Measurements from ENCODE around the gene N4BP3.
A peak's percentile ranks its signal among the peaks of the same experiment; 100 is the strongest.

Gene N4BP3

GRCh38 chr5:178106086-178106485, 7.2 kb upstream of the N4BP3 start:
- DNase-seq (ENCODE audit: insufficient read length) (no peak), FAIRE-seq (no peak)
- TF ChIP-seq TAF1 (IDR thresholded peaks at IDR 0.05; ENCODE audit: borderline replicate concordance, low read depth, low read length): no peak
- TF ChIP-seq POLR2A (IDR thresholded peaks at IDR 0.05; ENCODE audit: low read depth, low read length): no peak
- TF ChIP-seq POLR2AphosphoS5 (IDR thresholded peaks at IDR 0.05; ENCODE audit: low read depth, low read length): no peak

DNA sequence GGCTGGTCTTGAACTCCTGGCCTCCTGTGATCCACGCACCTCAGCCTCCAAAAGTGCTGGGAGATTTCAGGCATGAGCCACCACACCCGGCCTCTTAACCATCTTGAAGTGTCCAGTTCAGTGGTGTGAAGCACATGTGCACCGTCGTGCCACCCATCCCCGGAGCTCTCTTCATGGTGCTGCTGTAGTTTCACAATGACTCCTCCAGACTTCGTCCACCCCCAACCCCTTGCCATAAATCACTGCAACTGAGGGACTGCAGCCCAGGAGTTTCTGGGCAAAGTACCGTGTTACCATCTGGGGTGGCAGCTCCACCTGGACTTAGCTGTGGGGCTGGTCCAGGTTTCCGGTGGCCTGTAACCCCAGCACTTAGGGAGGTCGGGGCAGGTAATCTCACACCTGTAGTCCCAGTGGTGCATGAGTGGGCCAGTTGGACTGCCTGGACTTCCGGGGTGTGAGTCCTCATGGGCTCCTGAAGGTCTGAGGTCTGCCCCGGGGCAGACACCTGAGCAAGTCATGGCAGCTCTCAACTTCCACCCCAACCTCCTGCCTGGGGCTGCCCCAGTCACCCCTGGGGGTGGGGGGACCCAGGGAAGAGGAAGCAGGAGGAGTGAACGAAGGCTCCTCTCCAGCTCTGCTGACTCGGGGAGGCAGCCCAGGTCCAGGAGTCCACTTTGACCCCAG, 6.6 kb upstream of the N4BP3 start:
- FAIRE-seq (peak; percentile 75), DNase-seq (ENCODE audit: insufficient read length) (no peak)
- TF ChIP-seq POLR2AphosphoS5 (IDR thresholded peaks at IDR 0.05; ENCODE audit: low read depth, low read length) (no peak), TAF1 (IDR thresholded peaks at IDR 0.05; ENCODE audit: borderline replicate concordance, low read depth, low read length) (no peak), POLR2A (IDR thresholded peaks at IDR 0.05; ENCODE audit: low read depth, low read length) (no peak)

- DNase-seq (ENCODE audit: insufficient read length): no peak
- FAIRE-seq: no peak
- TF ChIP-seq TAF1 (IDR thresholded peaks at IDR 0.05; ENCODE audit: borderline replicate concordance, low read depth, low read length) (no peak), POLR2A (IDR thresholded peaks at IDR 0.05; ENCODE audit: low read depth, low read length) (no peak), POLR2AphosphoS5 (IDR thresholded peaks at IDR 0.05; ENCODE audit: low read depth, low read length) (no peak)
These were observed 5.5 kb upstream of the N4BP3 start for GRCh38 chr5:178107756-178108310.

GRCh38 chr5:178108446-178108845, 4.9 kb upstream of the N4BP3 start:
- FAIRE-seq (no peak), DNase-seq (ENCODE audit: insufficient read length) (no peak)
- TF ChIP-seq TAF1 (IDR thresholded peaks at IDR 0.05; ENCODE audit: borderline replicate concordance, low read depth, low read length): no peak
- TF ChIP-seq POLR2A (IDR thresholded peaks at IDR 0.05; ENCODE audit: low read depth, low read length): no peak
- TF ChIP-seq POLR2AphosphoS5 (IDR thresholded peaks at IDR 0.05; ENCODE audit: low read depth, low read length): no peak

- FAIRE-seq: no peak
- TF ChIP-seq POLR2A (IDR thresholded peaks at IDR 0.05; ENCODE audit: low read depth, low read length) (no peak), POLR2AphosphoS5 (IDR thresholded peaks at IDR 0.05; ENCODE audit: low read depth, low read length) (no peak), TAF1 (IDR thresholded peaks at IDR 0.05; ENCODE audit: borderline replicate concordance, low read depth, low read length) (no peak)
- no peak for DNase-seq (ENCODE audit: insufficient read length)
These were observed 4.4 kb upstream of the N4BP3 start for GRCh38 chr5:178108966-178109365.

- TF ChIP-seq POLR2AphosphoS5 (IDR thresholded peaks at IDR 0.05; ENCODE audit: low read depth, low read length) (no peak), POLR2A (IDR thresholded peaks at IDR 0.05; ENCODE audit: low read depth, low read length) (no peak), TAF1 (IDR thresholded peaks at IDR 0.05; ENCODE audit: borderline replicate concordance, low read depth, low read length) (no peak)
- no peak for DNase-seq (ENCODE audit: insufficient read length)
- FAIRE-seq: no peak
These were observed 2.8 kb upstream of the N4BP3 start for GRCh38 chr5:178110511-178110910.

GRCh38 chr5:178111925-178112324, 1.4 kb upstream of the N4BP3 start:
- DNase-seq (ENCODE audit: insufficient read length) (no peak), FAIRE-seq (no peak)
- TF ChIP-seq POLR2AphosphoS5 (IDR thresholded peaks at IDR 0.05; ENCODE audit: low read depth, low read length): no peak
- no peak for TF ChIP-seq TAF1 (IDR thresholded peaks at IDR 0.05; ENCODE audit: borderline replicate concordance, low read depth, low read length)
- TF ChIP-seq POLR2A (IDR thresholded peaks at IDR 0.05; ENCODE audit: low read depth, low read length): no peak

GRCh38 chr5:178112545-178112944, 787 bp upstream of the N4BP3 start:
- FAIRE-seq: no peak
- DNase-seq (ENCODE audit: insufficient read length): no peak
- TF ChIP-seq TAF1 (IDR thresholded peaks at IDR 0.05; ENCODE audit: borderline replicate concordance, low read depth, low read length) (no peak), POLR2AphosphoS5 (IDR thresholded peaks at IDR 0.05; ENCODE audit: low read depth, low read length) (no peak), POLR2A (IDR thresholded peaks at IDR 0.05; ENCODE audit: low read depth, low read length) (no peak)

DNA sequence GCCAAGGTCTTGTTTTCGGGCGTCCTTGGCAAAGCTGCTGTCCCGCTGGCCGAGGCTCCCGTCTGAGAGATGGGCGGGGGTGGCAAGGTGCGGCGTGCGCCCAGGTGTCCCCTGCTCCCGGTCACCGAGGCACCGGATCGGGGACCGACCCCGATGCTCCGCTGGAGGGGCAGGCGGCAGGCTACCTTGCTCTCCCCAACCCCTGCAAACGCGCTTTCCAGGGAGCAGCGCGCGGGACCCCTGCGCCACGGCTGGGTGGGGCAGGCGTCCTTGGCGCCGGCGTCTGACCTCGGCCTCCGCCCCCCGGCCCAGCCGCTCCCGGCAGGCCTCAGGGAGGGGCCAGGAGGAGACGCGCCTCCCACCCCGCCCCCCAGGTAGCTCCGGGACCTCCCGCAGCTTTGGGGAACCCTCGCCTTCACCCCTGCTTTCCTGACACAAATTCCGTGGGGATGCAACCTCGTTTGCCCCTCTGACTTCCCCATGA, 551 bp downstream of the N4BP3 start:
- TF ChIP-seq POLR2A (IDR thresholded peaks at IDR 0.05; ENCODE audit: low read depth, low read length) (no peak), POLR2AphosphoS5 (IDR thresholded peaks at IDR 0.05; ENCODE audit: low read depth, low read length) (no peak), TAF1 (IDR thresholded peaks at IDR 0.05; ENCODE audit: borderline replicate concordance, low read depth, low read length) (no peak)
- FAIRE-seq (no peak), DNase-seq (ENCODE audit: insufficient read length) (peak; percentile 43)

DNA sequence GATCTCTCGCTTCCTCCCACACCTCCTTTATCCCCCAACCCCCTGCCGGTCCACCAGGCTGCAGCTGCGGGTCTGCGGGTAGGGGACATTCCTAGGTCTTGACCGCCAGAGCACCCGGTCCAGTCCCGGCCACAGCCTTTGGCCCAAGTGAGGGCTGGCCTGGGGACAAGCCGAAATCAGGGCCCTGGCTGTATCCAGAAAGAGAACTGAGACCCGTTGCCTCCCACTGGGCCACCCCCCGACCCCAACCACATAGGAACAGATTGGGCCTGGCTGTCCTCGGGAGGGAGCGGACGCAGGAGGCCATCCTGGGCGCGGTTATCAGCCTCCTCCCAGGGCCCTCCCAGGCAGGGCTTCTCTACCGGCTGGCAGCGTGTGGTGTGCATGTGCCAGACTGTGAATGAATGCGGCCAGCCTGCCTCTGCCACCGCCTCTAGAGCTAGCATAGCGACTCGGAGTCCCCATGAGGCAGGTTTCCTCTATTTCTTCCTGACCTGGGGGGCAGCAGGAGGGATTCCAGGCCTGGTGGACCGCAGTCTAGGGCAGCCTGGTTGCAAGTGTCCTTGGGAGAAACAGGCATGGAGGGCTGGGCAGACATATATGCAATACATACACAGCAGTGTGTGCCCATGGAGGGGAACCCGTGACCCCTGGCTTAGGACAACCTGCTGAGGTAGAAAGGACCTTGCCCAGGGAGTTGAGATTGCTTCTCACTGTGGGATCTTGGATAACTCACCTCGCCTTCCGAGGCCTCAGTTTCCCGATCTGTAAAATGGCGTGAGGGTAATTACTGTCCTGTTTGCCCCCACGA, 1.2 kb downstream of the N4BP3 start:
- no peak for TF ChIP-seq POLR2A (IDR thresholded peaks at IDR 0.05; ENCODE audit: low read depth, low read length)
- TF ChIP-seq TAF1 (IDR thresholded peaks at IDR 0.05; ENCODE audit: borderline replicate concordance, low read depth, low read length): no peak
- no peak for TF ChIP-seq POLR2AphosphoS5 (IDR thresholded peaks at IDR 0.05; ENCODE audit: low read depth, low read length)
- FAIRE-seq (peak; percentile 78), DNase-seq (ENCODE audit: insufficient read length) (no peak)

- FAIRE-seq (peak; percentile 67), DNase-seq (ENCODE audit: insufficient read length) (no peak)
- TF ChIP-seq POLR2A (IDR thresholded peaks at IDR 0.05; ENCODE audit: low read depth, low read length) (no peak), POLR2AphosphoS5 (IDR thresholded peaks at IDR 0.05; ENCODE audit: low read depth, low read length) (no peak), TAF1 (IDR thresholded peaks at IDR 0.05; ENCODE audit: borderline replicate concordance, low read depth, low read length) (no peak)
These were observed 1.9 kb downstream of the N4BP3 start for GRCh38 chr5:178115136-178115813.
